ENCODE results near the gene LIN52.

GRCh38 chr14:74202113-74202512 lies 117.4 kb downstream of the LIN52 start:
- TF ChIP-seq CTCF (IDR thresholded peaks at IDR 0.05) (no peak), POLR2A (IDR thresholded peaks at IDR 0.05) (no peak)
